ENCODE measurements around the gene PAEP. TPM values are rescaled to one million over a fixed set of nuclear protein-coding genes. Genes with fewer than 3 reads are reported as not detected.

The PAEP gene
- total and polyA plus RNA-seq, 9 donors: 0.41 to 8.8 (median 1.2) TPM; not detected in 2

DNA sequence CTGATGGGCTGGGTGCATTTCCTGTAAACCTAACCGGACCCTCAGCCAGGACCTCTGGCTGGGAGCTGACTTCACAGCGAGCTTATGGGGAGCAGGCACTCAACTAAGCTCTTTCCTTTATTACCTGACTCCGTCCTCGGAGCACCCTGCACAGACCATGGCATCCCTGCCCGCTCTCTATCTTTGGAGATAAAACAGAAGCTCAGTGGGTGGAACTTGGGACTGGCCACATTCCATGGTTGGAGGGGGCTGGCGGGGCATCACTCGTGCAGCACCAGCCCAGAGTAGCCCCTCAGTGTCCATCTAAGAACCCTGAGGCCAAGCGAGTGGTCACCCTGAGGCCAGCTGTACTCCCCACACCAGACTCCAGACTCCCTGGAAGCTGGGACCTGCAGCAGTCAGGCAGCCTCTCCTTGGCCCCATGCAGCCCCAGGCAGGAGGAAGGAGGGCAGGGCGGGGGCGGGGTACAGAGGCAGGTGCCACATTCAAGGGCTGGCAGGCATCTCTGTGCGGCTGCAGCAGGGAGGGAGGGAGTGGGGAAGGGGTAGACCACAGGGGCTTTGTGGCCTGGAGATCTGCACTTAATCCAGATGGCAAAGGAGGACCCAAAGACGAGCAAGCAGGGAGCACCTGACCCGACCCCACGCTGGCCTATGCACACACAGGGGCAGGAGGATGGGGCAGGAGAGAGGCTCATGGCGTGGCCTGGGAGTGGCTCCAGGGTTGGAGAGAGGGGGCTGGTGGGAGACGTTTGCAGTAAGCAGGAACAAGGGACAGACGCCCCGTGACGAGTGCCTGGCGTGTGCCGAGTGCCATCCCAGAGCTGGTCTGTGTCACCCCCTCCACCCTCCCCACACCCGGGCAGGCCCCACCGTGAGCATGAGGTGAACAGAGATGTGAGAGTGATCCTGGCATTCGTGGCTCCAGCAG lies 51.7 kb downstream of the PAEP start:
- H3K4me3 ChIP-seq: no peak overlapping the region
- H3K27ac ChIP-seq: no peak overlapping the region
- no peaks in the 10 kb centered on the region for H3K9me3 ChIP-seq
- no peaks in the 10 kb centered on the region for H3K36me3 ChIP-seq
- intact Hi-C loops (cut with DNase I): no loop called here
- H3K4me1 ChIP-seq (ENCODE audit: insufficient read depth): no peaks in the 10 kb centered on the region
- 69 to 80% (median 73%) methylated on average over 22 to 24 of the region's 24 CpGs for WGBS, 3 donors
- H3K27me3 ChIP-seq: no peaks in the 10 kb centered on the region
- no peak for DNase-seq
- TF ChIP-seq EP300 (IDR thresholded peaks at IDR 0.05) (no peak), POLR2A (IDR thresholded peaks at IDR 0.05) (no peak)
- TF ChIP-seq, protein P1, sequence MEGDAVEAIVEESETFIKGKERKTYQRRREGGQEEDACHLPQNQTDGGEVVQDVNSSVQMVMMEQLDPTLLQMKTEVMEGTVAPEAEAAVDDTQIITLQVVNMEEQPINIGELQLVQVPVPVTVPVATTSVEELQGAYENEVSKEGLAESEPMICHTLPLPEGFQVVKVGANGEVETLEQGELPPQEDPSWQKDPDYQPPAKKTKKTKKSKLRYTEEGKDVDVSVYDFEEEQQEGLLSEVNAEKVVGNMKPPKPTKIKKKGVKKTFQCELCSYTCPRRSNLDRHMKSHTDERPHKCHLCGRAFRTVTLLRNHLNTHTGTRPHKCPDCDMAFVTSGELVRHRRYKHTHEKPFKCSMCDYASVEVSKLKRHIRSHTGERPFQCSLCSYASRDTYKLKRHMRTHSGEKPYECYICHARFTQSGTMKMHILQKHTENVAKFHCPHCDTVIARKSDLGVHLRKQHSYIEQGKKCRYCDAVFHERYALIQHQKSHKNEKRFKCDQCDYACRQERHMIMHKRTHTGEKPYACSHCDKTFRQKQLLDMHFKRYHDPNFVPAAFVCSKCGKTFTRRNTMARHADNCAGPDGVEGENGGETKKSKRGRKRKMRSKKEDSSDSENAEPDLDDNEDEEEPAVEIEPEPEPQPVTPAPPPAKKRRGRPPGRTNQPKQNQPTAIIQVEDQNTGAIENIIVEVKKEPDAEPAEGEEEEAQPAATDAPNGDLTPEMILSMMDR (IDR thresholded peaks at IDR 0.05): no peak

GRCh38 chr9:135613946-135614805 lies 52.6 kb downstream of the PAEP start:
- H3K9me3 ChIP-seq: no peaks in the 10 kb centered on the region
- no peaks in the 10 kb centered on the region for H3K4me1 ChIP-seq (ENCODE audit: insufficient read depth)
- no peaks in the 10 kb centered on the region for H3K27me3 ChIP-seq
- H3K36me3 ChIP-seq: no peaks in the 10 kb centered on the region
- DNase-seq: no peak
- intact Hi-C loops (cut with DNase I): no loop called here
- 70 to 75% (median 72%) methylated on average over 33 to 34 of the region's 34 CpGs for WGBS, 3 donors
- TF ChIP-seq EP300 (IDR thresholded peaks at IDR 0.05) (no peak), POLR2A (IDR thresholded peaks at IDR 0.05) (no peak)
- TF ChIP-seq, protein P1 (IDR thresholded peaks at IDR 0.05): no peak
- no peak overlapping the region for H3K27ac ChIP-seq
- H3K4me3 ChIP-seq: no peak overlapping the region

DNA sequence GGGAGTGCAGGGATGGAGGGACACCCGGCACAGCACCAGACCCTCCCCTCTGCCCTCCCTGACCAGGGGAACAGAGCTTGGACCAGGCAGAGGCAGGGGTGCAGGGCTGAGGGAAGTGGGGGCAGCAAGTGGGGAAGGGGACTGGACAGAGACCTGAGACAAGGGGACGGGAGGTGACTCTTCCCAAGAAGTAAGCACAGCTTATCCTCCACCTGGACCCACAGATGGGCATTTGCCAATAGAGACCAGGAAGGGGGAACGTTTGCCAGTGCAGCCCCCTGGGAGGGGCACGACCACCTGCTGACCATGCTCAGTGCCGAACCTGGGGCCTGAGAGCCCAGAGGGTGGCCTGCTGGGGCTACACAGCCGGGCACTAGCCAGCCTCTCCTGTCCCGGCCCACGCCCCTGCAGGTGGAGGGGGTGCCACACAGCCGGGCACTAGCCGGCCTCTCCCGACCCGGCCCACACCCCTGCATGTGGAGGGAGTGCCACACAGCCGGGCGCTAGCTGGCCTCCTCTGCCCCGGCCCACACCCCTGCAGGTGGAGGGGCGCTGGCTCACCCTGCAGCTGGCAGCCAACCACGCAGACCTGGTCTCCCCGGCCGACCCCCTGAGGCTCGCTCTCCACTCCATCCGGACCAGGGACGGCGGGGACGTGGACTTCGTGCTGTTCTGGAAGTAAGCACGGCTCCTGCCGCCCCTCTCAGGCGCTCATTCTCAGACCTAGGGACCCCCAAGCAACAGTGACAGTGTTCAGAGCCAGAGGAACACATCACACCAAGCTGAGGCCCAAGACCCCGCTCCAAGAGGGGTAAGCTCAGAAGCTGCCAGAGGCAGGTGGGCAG lies 53.5 kb downstream of the PAEP start:
- Histone ChIP-seq H3K4me1 (ENCODE audit: insufficient read depth) (no peaks in the 10 kb centered on the region), H3K4me3 (no peak overlapping the region), H3K9me3 (no peaks in the 10 kb centered on the region), H3K27ac (no peak overlapping the region), H3K27me3 (no peaks in the 10 kb centered on the region), H3K36me3 (no peaks in the 10 kb centered on the region)
- intact Hi-C loops (cut with DNase I): no loop called here
- DNase-seq: no peak
- TF ChIP-seq, protein P1 (IDR thresholded peaks at IDR 0.05): no peak
- TF ChIP-seq EP300 (IDR thresholded peaks at IDR 0.05) (no peak), POLR2A (IDR thresholded peaks at IDR 0.05) (no peak)
- 73 to 78% (median 77%) methylated on average over 27 to 29 of the region's 29 CpGs for WGBS, 3 donors

Measured in ovary (tissue), 9 donors.